A673 (cell line): Measurements from ENCODE around the gene TMEM270. TPM values are rescaled to one million over a fixed set of nuclear protein-coding genes. Genes with fewer than 3 reads are reported as not detected.
"Not testable (repeated sequence)": the region's sequence is repeated elsewhere in the genome, so short reads cannot be mapped to it uniquely, and the experiment has no call there.

Source experiments
- BruUV-seq: library from RNA; stranded (reverse); fragments of 400-500 nt; replicated peaks from 2 replicates; lab custom pipeline; 2021; lab: Mats Ljungman, UMichigan
- CTCF ChIA-PET: fragments of 300-600 bp; sonication (Branson Sonifier 250); formaldehyde crosslinking; loops from one replicate; lab custom pipeline; 2022; ENCODE audit warnings: antibody characterized with exemption; lab: Charles Lee
- POLR2A ChIA-PET: fragments of 300-600 bp; sonication (Branson Sonifier 250); formaldehyde crosslinking; loops from one replicate; lab custom pipeline; 2022; ENCODE audit warnings: antibody characterized with exemption; ENCODE audit not compliant: low non-redundant PET; lab: Charles Lee
- DNase-seq: peaks from one replicate; pipeline ENCODE4 v3.0.0-alpha.2; 2015; ENCODE audit warnings: low spot score
- H3K27ac ChIP-seq: fragments of 200-600 bp; sonication (generic); 2 replicates; pipeline ENCODE4 v1.5.1; 2016; ENCODE audit warnings: mixed run types, low read depth, mild to moderate bottlenecking, mixed read lengths, antibody characterized with exemption, low read length; ENCODE audit not compliant: poor library complexity, severe bottlenecking
- H3K27me3 ChIP-seq: fragments of 200-600 bp; sonication (generic); replicated peaks from 2 replicates; pipeline ENCODE4 v1.6.1; 2017; ENCODE audit warnings: mixed run types, low read depth, mild to moderate bottlenecking, mixed read lengths, antibody characterized with exemption, low read length; ENCODE audit not compliant: insufficient read depth, poor library complexity
- H3K36me3 ChIP-seq: fragments of 200-600 bp; sonication (generic); 2 replicates; pipeline ENCODE4 v1.6.1; 2016; ENCODE audit warnings: mixed run types, mild to moderate bottlenecking, mixed read lengths, antibody characterized with exemption, low read length; ENCODE audit not compliant: insufficient read depth, poor library complexity, severe bottlenecking
- H3K4me1 ChIP-seq: fragments of 200-600 bp; sonication (generic); 2 replicates; pipeline ENCODE4 v1.6.1; 2017; ENCODE audit warnings: mixed run types, mild to moderate bottlenecking, mixed read lengths, antibody characterized with exemption, low read length; ENCODE audit not compliant: insufficient read depth, poor library complexity, severe bottlenecking
- H3K4me3 ChIP-seq: fragments of 200-600 bp; sonication (generic); 2 replicates; pipeline ENCODE4 v1.5.1; 2016; ENCODE audit warnings: low read depth, mixed run types, mild to moderate bottlenecking, mixed read lengths, low read length; ENCODE audit not compliant: poor library complexity, severe bottlenecking
- H3K9me3 ChIP-seq: fragments of 200-600 bp; sonication (generic); 2 replicates; pipeline ENCODE4 v1.6.1; 2016; ENCODE audit warnings: mixed run types, low read depth, mild to moderate bottlenecking, mixed read lengths, antibody characterized with exemption, low read length; ENCODE audit not compliant: poor library complexity, severe bottlenecking
- CTCF ChIP-seq: fragments of 300-800, 200-600 bp; sonication (generic); conservative IDR thresholded peaks from 2 replicates; pipeline ENCODE4 v1.5.1; 2017; ENCODE audit warnings: low read depth, mild to moderate bottlenecking, antibody characterized with exemption, low read length, moderate library complexity, mixed read lengths
- EZH2 ChIP-seq: fragments of 200-600 bp; sonication (generic); IDR thresholded peaks from 2 replicates; pipeline ENCODE4 v1.6.1; 2017; ENCODE audit warnings: borderline replicate concordance, low read depth, mild to moderate bottlenecking, mixed read lengths, antibody characterized with exemption, low read length; ENCODE audit not compliant: poor library complexity, severe bottlenecking
- intact Hi-C: fragments of 100-400 bp; cut with micrococcal nuclease; formaldehyde crosslinking; loops from one replicate; pipeline ENCODE4 v1.10.0; 2022; ENCODE audit not compliant: unreplicated experiment
- total RNA-seq: library from RNA; stranded (reverse); gene quantifications from 2 replicates; pipeline ENCODE4 v1.2.3, GENCODE V29; 2021

Gene TMEM270
- total RNA-seq, 1 experiment from 2014 or later = not detected

DNA sequence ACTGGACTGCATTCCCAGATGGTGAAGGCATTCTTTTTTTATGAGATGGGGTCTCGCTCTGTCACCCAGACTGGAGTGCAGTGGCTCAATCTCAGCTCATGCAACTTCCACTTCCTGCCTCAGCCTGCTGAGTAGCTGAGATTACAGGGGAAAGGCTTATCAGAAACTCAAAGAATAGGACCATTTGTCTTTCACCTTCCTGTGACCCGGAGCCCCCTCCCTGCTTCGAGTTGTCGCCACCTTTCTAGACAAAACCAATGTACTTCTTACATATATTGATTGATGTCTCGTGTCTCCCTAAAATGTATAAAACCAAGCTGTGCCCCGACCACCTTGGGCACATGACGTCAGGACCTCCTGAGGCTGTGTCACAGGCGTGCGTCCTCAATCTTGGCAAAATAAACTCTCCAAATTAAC lies 16.8 kb upstream of the TMEM270 start:
- Histone ChIP-seq H3K4me1 (peaks cover 10% of the 10 kb centered on the region), H3K36me3 (no peaks in the 10 kb centered on the region), H3K4me3 (no peak overlapping the region), H3K27ac (no peak overlapping the region), H3K9me3 (no peaks in the 10 kb centered on the region), H3K27me3 (no peaks in the 10 kb centered on the region)
- BruUV-seq = no TSS peak
- TF ChIP-seq CTCF (no peak), EZH2 (no peak)
- ChIA-PET CTCF (no interaction called here), POLR2A (no interaction called here)
- no peak for DNase-seq
- intact Hi-C loops = no loop called here

DNA sequence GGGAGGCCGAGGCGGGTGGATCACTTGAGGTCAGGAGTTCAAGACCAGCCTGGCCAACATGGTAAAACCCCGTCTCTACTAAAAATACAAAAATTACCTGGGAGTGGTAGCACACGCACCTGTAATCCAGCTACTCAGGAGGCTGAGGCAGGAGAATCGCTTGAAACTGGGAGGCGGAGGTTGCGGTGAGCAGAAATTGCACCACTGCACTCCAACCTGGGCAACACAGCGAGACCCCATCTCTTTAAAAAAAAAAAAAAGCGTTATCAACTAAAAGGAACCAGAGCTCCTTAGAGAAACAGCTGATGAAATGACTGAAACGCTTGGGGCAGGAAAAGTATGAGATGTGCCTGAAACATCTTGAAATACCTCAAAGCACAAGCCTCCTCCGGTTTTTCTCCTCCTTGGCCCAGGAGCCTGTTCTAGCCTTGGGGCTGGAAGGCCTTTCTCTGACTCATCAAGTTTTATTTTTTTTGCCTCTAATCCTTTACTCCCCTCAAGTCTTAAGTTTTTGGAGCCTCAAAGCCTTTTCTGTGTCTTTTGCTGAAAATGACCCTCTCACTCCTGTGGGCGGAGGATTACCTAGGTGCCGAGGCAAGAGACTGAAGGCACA lies 16.0 kb upstream of the TMEM270 start:
- Histone ChIP-seq H3K27me3 (no peaks in the 10 kb centered on the region), H3K4me1 (peaks cover 10% of the 10 kb centered on the region), H3K4me3 (no peak overlapping the region), H3K36me3 (no peaks in the 10 kb centered on the region), H3K27ac (no peak overlapping the region), H3K9me3 (no peaks in the 10 kb centered on the region)
- CTCF ChIA-PET = no interaction called here
- POLR2A ChIA-PET = no interaction called here
- no peak for DNase-seq
- TF ChIP-seq CTCF (no peak), EZH2 (no peak)
- no TSS peak for BruUV-seq
- intact Hi-C loops = no loop called here

GRCh38 chr7:73845701-73846195 lies 15.2 kb upstream of the TMEM270 start:
- BruUV-seq, POLR2A ChIA-PET, CTCF ChIA-PET, H3K27ac ChIP-seq, intact Hi-C loops, H3K9me3 ChIP-seq, H3K27me3 ChIP-seq, H3K36me3 ChIP-seq, H3K4me3 ChIP-seq, DNase-seq: not testable (repeated sequence)
- H3K4me1 ChIP-seq = peaks cover 10% of the 10 kb centered on the region
